ENCODE measurements around the gene ASTN2.

Gene ASTN2

GRCh38 chr9:117156144-117156688, 258.6 kb downstream of the ASTN2 start:
- no peak for TF ChIP-seq CTCF (IDR thresholded peaks at IDR 0.05; ENCODE audit: low read depth, low read length, missing control alignments)
- H3K4me3 ChIP-seq (ENCODE audit: low read depth, low read length) = no peak overlapping the region
- no peak for DNase-seq (ENCODE audit: low read depth)

- no peak for TF ChIP-seq CTCF (IDR thresholded peaks at IDR 0.05; ENCODE audit: low read depth, low read length, missing control alignments)
- no peak overlapping the region for H3K4me3 ChIP-seq (ENCODE audit: low read depth, low read length)
- no peak for DNase-seq (ENCODE audit: low read depth)
Measured at GRCh38 chr9:117153021-117153420, 261.8 kb downstream of the ASTN2 start.

- H3K4me3 ChIP-seq (ENCODE audit: low read depth, low read length) = no peak overlapping the region
- DNase-seq (ENCODE audit: low read depth) = no peak
- TF ChIP-seq CTCF (IDR thresholded peaks at IDR 0.05; ENCODE audit: low read depth, low read length, missing control alignments) = no peak
Measured at GRCh38 chr9:117151716-117152115, 263.1 kb downstream of the ASTN2 start.

GRCh38 chr9:117149996-117150395, 264.9 kb downstream of the ASTN2 start:
- DNase-seq (ENCODE audit: low read depth) = no peak
- H3K4me3 ChIP-seq (ENCODE audit: low read depth, low read length) = no peak overlapping the region

GRCh38 chr9:117145811-117146490, 268.9 kb downstream of the ASTN2 start:
- no peak for TF ChIP-seq CTCF (IDR thresholded peaks at IDR 0.05; ENCODE audit: low read depth, low read length, missing control alignments)
- H3K4me3 ChIP-seq (ENCODE audit: low read depth, low read length) = no peak overlapping the region
- DNase-seq (ENCODE audit: low read depth) = no peak

More at GRCh38 chr9:117149996-117150395, 264.9 kb downstream of the ASTN2 start:
- TF ChIP-seq CTCF (IDR thresholded peaks at IDR 0.05; ENCODE audit: low read depth, low read length, missing control alignments) = no peak

GRCh38 chr9:117145081-117145480, 269.8 kb downstream of the ASTN2 start:
- H3K4me3 ChIP-seq (ENCODE audit: low read depth, low read length) = no peak overlapping the region
- DNase-seq (ENCODE audit: low read depth) = no peak
- TF ChIP-seq CTCF (IDR thresholded peaks at IDR 0.05; ENCODE audit: low read depth, low read length, missing control alignments) = no peak

- no peak overlapping the region for H3K4me3 ChIP-seq (ENCODE audit: low read depth, low read length)
- no peak for DNase-seq (ENCODE audit: low read depth)
- no peak for TF ChIP-seq CTCF (IDR thresholded peaks at IDR 0.05; ENCODE audit: low read depth, low read length, missing control alignments)
Measured at GRCh38 chr9:117138231-117138630, 276.6 kb downstream of the ASTN2 start.

Data from GM12864 (cell line).